Measurements from ENCODE around the gene B3GALT4.

DNA sequence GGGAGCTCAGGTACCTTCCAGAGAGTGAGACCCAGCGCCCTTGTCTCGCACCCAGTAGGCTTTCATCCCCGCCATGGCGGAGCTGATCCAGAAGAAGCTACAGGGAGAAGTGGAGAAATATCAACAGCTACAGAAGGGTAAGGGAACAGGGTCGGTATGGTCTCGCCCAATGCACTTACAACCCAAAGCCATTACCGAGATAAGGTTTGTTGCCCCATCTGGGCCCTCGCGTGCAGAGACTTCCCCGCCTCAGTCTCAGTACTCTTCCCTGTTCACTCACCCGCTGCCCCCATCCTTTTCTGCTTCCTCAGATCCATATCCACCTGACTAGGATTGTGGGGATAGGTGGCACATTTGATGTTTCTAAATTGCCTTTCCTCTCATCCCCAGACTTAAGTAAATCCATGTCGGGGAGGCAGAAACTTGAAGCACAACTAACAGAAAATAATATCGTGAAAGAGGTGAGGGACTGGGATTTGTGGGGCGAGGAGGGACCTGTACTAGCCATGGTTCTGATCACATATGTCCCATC, 12.9 kb downstream of the B3GALT4 start:
- TF ChIP-seq POU6F1 (CRISPR knock-in tag; IDR thresholded peaks at IDR 0.05; ENCODE audit: borderline replicate concordance, low read depth) (no peak), RARB (CRISPR knock-in tag; IDR thresholded peaks at IDR 0.05) (no peak), ZNF8 (CRISPR knock-in tag; IDR thresholded peaks at IDR 0.05) (no peak), ZC3H10 (CRISPR knock-in tag; IDR thresholded peaks at IDR 0.05) (no peak), ZNF70 (CRISPR knock-in tag; IDR thresholded peaks at IDR 0.05) (no peak), BACH2 (CRISPR knock-in tag; IDR thresholded peaks at IDR 0.05; ENCODE audit: borderline replicate concordance) (no peak), TSHZ2 (CRISPR knock-in tag; IDR thresholded peaks at IDR 0.05) (no peak), ZNF565 (CRISPR knock-in tag; conservative IDR thresholded peaks at IDR 0.05; ENCODE audit: low read depth) (no peak), PATZ1 (CRISPR knock-in tag; IDR thresholded peaks at IDR 0.05; ENCODE audit: borderline replicate concordance) (no peak), ISL1 (CRISPR knock-in tag; IDR thresholded peaks at IDR 0.05) (no peak), ZFP3 (CRISPR knock-in tag; IDR thresholded peaks at IDR 0.05) (no peak)
- TF ChIP-seq, protein P1, sequence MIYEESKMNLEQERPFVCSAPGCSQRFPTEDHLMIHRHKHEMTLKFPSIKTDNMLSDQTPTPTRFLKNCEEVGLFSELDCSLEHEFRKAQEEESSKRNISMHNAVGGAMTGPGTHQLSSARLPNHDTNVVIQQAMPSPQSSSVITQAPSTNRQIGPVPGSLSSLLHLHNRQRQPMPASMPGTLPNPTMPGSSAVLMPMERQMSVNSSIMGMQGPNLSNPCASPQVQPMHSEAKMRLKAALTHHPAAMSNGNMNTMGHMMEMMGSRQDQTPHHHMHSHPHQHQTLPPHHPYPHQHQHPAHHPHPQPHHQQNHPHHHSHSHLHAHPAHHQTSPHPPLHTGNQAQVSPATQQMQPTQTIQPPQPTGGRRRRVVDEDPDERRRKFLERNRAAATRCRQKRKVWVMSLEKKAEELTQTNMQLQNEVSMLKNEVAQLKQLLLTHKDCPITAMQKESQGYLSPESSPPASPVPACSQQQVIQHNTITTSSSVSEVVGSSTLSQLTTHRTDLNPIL (CRISPR knock-in tag; IDR thresholded peaks at IDR 0.05; ENCODE audit: low read depth), result no peak
